Muscle layer of duodenum (tissue), 2 donors: ENCODE measurements around the gene ADAMTS15.

ENCODE experiments used
- H3K27ac ChIP-seq: one replicate; pipeline ENCODE4 v1.7.0; 2013; ENCODE audit warnings: mild to moderate bottlenecking, low read length
- H3K27me3 ChIP-seq: one replicate; pipeline ENCODE4 v1.7.0; 2013; ENCODE audit warnings: low read depth, mild to moderate bottlenecking, control low read depth, low read length
- H3K36me3 ChIP-seq, 2 donors: one replicate each; pipeline ENCODE4 v1.7.0; 2013; ENCODE audit warnings: low read length in 2 of 2, control low read depth in 1 of 2, mild to moderate bottlenecking in 1 of 2; ENCODE audit not compliant: insufficient read depth in 2 of 2, control insufficient read depth in 1 of 2
- H3K4me1 ChIP-seq, 2 donors: one replicate each; pipeline ENCODE4 v1.7.0; 2013; ENCODE audit warnings: low read length in 2 of 2, mild to moderate bottlenecking in 2 of 2, control low read depth in 1 of 2, moderate library complexity in 1 of 2; ENCODE audit not compliant: insufficient read depth in 2 of 2, control insufficient read depth in 1 of 2
- H3K4me3 ChIP-seq, 2 donors: one replicate each; pipeline ENCODE4 v1.7.0; 2013; ENCODE audit warnings: low read length in 2 of 2, low read depth in 1 of 2, mild to moderate bottlenecking in 1 of 2
- H3K9me3 ChIP-seq, 2 donors: one replicate each; pipeline ENCODE4 v1.7.0; 2013; ENCODE audit warnings: low read length in 2 of 2, control low read depth in 1 of 2, mild to moderate bottlenecking in 1 of 2; ENCODE audit not compliant: control insufficient read depth in 1 of 2
- donor health status: healthy.

Gene ADAMTS15

DNA sequence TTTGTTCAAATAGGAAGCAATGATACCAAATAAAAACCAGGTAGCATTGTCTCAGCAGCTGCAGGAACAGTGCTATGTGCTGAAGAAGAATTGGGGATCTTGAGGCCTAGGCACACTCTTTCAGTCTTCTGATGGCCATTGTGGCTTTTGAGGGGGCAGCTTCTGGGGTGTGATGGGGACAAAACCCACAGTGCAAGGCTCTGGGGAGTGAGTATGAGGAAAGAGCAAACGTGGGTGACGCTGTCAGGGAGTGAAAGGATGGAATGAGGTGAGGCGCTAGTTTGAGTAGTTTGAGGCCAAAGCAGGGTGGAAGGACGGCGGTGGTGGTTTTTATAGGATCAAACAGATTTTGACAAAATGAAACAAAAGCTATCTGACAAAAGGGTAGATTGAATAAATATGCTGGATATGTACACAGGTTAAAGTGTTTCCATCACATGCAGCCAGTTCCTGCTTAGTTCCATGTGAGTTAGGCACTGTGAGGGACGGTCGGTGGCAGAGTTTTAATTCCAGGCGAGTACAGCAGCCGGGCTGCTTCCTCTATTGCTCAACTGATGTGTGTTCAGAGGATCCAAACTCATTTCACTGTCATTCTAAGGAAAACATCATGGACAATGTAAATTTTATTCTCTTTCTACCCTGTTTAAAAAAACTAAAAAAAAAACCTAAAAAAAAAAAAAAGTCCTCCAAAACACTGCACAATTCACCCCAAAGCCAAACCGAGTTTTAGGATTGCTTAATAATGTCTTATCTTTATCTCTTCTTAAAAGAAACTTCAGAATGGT is 18.9 kb downstream of the ADAMTS15 start:
- Histone ChIP-seq H3K27me3 (no peaks in the 10 kb centered on the region), H3K9me3 (no peaks in the 10 kb centered on the region), H3K36me3 (peaks cover 21% of the 10 kb centered on the region in 2 donors), H3K4me3 (no peak overlapping the region), H3K4me1 (no peaks in the 10 kb centered on the region), H3K27ac (no peak overlapping the region)

DNA sequence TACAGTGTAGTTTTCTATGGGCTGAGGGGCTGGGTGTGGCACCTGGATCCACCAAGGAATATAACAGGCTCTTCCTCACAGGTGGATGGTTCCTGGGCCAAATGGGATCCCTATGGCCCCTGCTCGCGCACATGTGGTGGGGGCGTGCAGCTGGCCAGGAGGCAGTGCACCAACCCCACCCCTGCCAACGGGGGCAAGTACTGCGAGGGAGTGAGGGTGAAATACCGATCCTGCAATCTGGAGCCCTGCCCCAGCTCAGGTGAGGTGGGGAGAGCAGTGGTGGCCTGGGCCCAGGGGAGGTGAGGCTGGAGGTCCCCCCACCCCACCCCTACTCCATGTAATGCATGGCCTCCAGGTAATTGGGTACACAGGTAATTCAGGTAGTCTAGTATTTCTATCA is 20.7 kb downstream of the ADAMTS15 start:
- no peaks in the 10 kb centered on the region for H3K4me1 ChIP-seq
- H3K9me3 ChIP-seq: no peaks in the 10 kb centered on the region
- no peak overlapping the region for H3K4me3 ChIP-seq
- peaks cover 16 to 33% of the 10 kb centered on the region in 2 donors for H3K36me3 ChIP-seq
- no peaks in the 10 kb centered on the region for H3K27me3 ChIP-seq
- H3K27ac ChIP-seq: no peak overlapping the region

- Histone ChIP-seq H3K9me3 (no peaks in the 10 kb centered on the region), H3K4me3 (no peak overlapping the region), H3K27ac (no peak overlapping the region), H3K36me3 (peaks cover 16 to 24% of the 10 kb centered on the region in 2 donors), H3K4me1 (no peaks in the 10 kb centered on the region), H3K27me3 (no peaks in the 10 kb centered on the region)
Observed at GRCh38 chr11:130470832-130471706, 22.6 kb downstream of the ADAMTS15 start.

DNA sequence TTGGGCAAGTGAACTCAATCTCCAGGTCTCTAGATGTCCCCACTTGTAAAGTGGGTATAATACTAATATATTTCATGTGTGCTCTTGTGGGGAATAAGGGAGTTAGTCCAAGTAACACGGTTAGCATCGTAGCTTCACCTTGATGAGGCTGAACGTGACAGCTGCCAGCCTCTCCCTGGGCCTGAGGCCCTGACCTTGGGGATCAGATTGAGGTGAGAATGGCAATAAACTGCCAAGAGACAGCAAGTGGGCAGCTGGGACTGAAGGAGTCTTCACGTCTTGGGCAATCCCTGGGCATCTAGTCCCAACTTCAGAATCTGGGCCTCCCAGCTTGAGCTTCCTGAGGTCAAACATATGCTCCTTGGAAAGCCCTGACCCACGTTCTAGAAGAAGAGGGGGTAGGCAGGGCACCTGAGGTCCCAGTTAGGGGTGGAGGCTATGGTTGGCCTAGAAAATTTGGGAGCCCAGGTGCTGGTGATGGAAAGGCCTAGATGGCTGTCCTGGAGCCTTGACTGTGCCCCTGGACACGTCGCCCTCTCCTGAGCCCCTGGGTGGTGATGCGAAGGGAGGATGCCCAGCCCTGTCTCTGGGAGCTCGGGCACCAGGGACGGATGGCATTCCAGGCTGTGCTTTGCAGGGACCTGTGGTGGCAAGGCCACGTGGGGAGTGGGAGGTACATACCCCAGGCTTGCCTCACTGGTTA is 23.4 kb downstream of the ADAMTS15 start:
- Histone ChIP-seq H3K9me3 (no peaks in the 10 kb centered on the region), H3K27me3 (no peaks in the 10 kb centered on the region), H3K36me3 (peaks cover 10 to 21% of the 10 kb centered on the region in 2 donors), H3K27ac (no peak overlapping the region), H3K4me1 (peaks cover 0 to 6% of the 10 kb centered on the region in 2 donors), H3K4me3 (no peak overlapping the region)

DNA sequence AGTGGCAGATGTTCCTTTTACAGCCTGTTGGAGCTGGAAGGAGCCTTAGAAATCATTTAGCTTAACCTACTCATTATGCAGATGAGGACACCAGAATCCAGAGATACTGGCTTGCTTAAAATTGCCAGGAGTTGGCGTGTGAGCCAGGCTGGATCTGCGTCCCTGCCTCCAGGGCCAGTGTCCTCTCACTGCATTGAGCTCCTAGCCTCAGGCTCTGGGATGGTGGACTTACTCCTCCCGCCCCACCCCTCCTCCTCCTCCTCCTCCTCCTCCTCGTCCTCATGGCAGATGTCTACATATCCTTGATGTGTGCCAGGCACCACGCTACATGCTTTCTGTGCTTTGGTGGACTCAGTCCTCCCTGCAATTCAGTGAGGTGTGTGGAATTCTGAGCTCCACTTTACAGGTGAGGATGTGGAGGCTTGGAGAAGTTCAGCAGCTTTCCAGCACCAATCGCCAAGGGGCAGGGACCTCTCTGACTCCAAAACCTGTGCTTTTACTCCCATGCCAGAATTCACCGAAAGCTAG is 24.1 kb downstream of the ADAMTS15 start:
- Histone ChIP-seq H3K9me3 (no peaks in the 10 kb centered on the region), H3K4me3 (no peak overlapping the region), H3K27ac (no peak overlapping the region), H3K27me3 (no peaks in the 10 kb centered on the region), H3K36me3 (peaks cover 10 to 21% of the 10 kb centered on the region in 2 donors), H3K4me1 (peaks cover 6% of the 10 kb centered on the region in 2 donors)

GRCh38 chr11:130473056-130473794 is 24.8 kb downstream of the ADAMTS15 start:
- Histone ChIP-seq H3K36me3 (peaks cover 10 to 21% of the 10 kb centered on the region in 2 donors), H3K9me3 (no peaks in the 10 kb centered on the region), H3K27ac (no peak overlapping the region), H3K27me3 (no peaks in the 10 kb centered on the region), H3K4me1 (peaks cover 12 to 13% of the 10 kb centered on the region in 2 donors), H3K4me3 (no peak overlapping the region)

DNA sequence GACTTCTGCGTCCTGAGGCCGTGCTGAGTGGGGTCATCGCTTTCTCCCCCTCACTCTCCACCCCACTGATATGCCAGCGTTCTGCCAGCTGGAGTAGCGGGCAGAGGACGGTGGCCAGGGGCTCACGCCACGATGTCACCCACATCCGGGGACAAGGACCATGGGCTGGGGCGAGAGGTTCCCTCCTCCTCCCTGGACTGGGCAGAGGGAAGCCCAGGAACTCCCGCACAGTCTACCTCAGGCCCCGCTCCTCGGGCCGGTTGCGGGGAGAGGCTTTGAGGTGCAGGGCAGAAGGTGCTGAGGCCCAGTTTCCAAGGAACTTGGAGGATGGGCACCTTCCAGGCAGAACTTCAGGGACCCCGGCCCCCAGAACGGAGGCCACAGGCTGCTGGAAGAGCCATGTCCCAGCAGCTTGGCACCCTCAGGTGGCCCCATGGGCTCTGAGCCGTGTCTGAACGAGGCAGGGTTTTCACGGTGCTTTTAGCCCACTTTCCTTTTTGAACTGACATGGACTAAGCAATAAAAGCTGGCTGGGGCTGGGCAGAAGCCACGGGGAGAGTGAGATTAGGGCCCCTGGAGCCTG is 25.4 kb downstream of the ADAMTS15 start:
- Histone ChIP-seq H3K4me1 (peaks cover 19 to 20% of the 10 kb centered on the region in 2 donors), H3K4me3 (no peak overlapping the region), H3K27me3 (no peaks in the 10 kb centered on the region), H3K36me3 (peaks cover 10 to 21% of the 10 kb centered on the region in 2 donors), H3K9me3 (no peaks in the 10 kb centered on the region), H3K27ac (no peak overlapping the region)

- Histone ChIP-seq H3K4me3 (no peak overlapping the region), H3K36me3 (peaks cover 10 to 21% of the 10 kb centered on the region in 2 donors), H3K4me1 (peaks cover 22 to 23% of the 10 kb centered on the region in 2 donors), H3K27ac (no peak overlapping the region), H3K27me3 (no peaks in the 10 kb centered on the region), H3K9me3 (no peaks in the 10 kb centered on the region)
Observed at GRCh38 chr11:130474637-130475400, 26.4 kb downstream of the ADAMTS15 start.

GRCh38 chr11:130475426-130476053 is 27.1 kb downstream of the ADAMTS15 start:
- Histone ChIP-seq H3K9me3 (no peaks in the 10 kb centered on the region), H3K4me3 (no peak overlapping the region), H3K27ac (no peak overlapping the region), H3K4me1 (peaks cover 22 to 23% of the 10 kb centered on the region in 2 donors), H3K27me3 (no peaks in the 10 kb centered on the region), H3K36me3 (peaks cover 7 to 21% of the 10 kb centered on the region in 2 donors)
